Stimulated activated naive CD8-positive, alpha-beta T cell treated with anti-CD3 and anti-CD28 coated beads, Interleukin-15, amount 100 ng/mL, for 72 hours (primary cell): Measurements from ENCODE around the gene ZNF275.
A peak's percentile ranks its signal among the peaks of the same experiment; 100 is the strongest.
"Not testable (repeated sequence)": the region's sequence is repeated elsewhere in the genome, so short reads cannot be mapped to it uniquely, and the experiment has no call there.

Source experiments
- ATAC-seq: fragments of 150-1000 bp; cut with Tn5 transposase; 2 replicates; pipeline ENCODE4 v1.10.0; 2021; ENCODE audit warnings: mild to moderate bottlenecking, moderate library complexity
- DNase-seq, 2 donors: peaks; one replicate each; pipeline ENCODE4 v3.0.0; 2021 to 2022
- H3K27ac Mint-ChIP-seq, 2 donors: one replicate each; pipeline ENCODE4 v1.8.0; 2022; ENCODE audit warnings: mild to moderate bottlenecking in 2 of 2, mixed read lengths in 2 of 2, moderate library complexity in 2 of 2
- H3K27me3 Mint-ChIP-seq: one replicate; pipeline ENCODE4 v1.8.0; 2022; ENCODE audit warnings: mixed read lengths
- H3K4me1 Mint-ChIP-seq: one replicate; pipeline ENCODE4 v1.8.0; 2022; ENCODE audit warnings: mild to moderate bottlenecking, mixed read lengths
- H3K4me3 Mint-ChIP-seq, 2 donors: one replicate each; pipeline ENCODE4 v1.8.0; 2022; ENCODE audit warnings: mild to moderate bottlenecking in 2 of 2, mixed read lengths in 2 of 2, moderate library complexity in 1 of 2
- H3K9me3 Mint-ChIP-seq, 2 donors: one replicate each; pipeline ENCODE4 v1.8.0; 2022; ENCODE audit warnings: mixed read lengths in 2 of 2

ZNF275 gene

DNA sequence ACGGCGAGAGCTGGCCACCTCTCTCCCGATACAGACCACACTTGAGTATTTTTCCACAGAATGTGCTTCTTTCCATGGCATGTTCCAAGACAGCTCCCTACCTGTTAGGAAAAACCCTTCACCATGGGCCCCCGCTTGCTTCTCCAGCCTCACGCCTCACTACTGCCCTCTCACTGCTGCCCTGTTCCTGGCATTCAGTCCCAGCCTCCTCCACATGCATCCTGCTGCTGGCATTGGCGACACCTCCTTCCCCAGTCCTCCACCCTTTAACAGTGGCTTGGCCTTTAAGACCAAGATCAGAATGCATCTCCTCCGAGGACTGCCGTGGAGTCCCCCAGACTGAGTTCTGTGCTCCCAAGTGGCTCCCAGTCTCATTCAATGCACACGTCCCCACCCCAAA is 23.1 kb upstream of the ZNF275 start:
- ATAC-seq (no peak), DNase-seq (no peak)
- H3K27ac Mint-ChIP-seq: peak overlapping the region in 1 of 2 donors; percentile 33
- H3K27me3 Mint-ChIP-seq: no peaks in the 10 kb centered on the region
- no peaks in the 10 kb centered on the region for H3K4me1 Mint-ChIP-seq
- H3K9me3 Mint-ChIP-seq: no peaks in the 10 kb centered on the region
- H3K4me3 Mint-ChIP-seq: no peak overlapping the region

DNA sequence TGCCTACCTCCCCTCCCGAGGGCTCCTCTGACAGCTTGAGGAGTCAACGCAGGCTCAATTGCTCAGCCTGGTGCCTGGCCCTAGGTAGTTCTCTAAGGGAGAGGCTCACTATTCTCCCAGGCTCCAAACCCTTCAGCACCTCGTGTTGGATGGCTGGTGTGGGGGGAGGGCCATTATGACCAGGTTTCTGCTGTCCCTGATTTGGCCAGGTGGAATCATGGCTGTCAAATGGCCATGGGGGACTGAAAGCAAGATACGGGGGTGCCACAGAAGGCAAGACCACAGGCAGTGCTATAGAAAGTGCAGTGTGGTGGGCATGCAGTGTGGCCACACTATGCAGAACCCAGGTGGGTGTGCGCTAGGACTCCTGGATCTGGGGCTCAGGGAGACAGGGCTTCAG is 21.9 kb upstream of the ZNF275 start:
- H3K27me3 Mint-ChIP-seq: no peaks in the 10 kb centered on the region
- DNase-seq (no peak), ATAC-seq (no peak)
- H3K27ac Mint-ChIP-seq: no peak overlapping the region
- H3K4me3 Mint-ChIP-seq: no peak overlapping the region
- H3K9me3 Mint-ChIP-seq: no peaks in the 10 kb centered on the region
- H3K4me1 Mint-ChIP-seq: no peaks in the 10 kb centered on the region

DNA sequence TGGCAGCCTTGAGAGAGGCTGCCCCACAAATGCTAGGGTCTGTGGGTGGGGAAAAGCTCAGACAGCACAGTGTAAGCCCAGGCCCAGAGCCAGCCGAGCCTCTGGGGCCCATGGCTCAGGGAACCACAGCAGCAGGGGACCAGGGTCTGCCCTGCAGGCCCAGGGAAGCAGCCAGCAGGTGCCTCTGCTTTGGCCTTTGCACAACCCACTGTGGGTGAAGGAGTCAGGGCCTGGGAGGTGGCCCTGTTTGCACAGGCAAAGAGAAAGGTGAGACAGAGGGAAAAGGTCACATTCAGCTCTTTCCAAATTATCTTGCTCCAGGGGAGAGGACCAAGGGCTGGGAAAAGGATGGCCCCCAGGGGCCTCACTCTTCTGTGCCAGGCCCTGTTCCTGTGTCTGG is 21.1 kb upstream of the ZNF275 start:
- H3K4me1 Mint-ChIP-seq: no peaks in the 10 kb centered on the region
- H3K27me3 Mint-ChIP-seq: no peaks in the 10 kb centered on the region
- peak overlapping the region in 1 of 2 donors; percentile 34 for H3K27ac Mint-ChIP-seq

DNA sequence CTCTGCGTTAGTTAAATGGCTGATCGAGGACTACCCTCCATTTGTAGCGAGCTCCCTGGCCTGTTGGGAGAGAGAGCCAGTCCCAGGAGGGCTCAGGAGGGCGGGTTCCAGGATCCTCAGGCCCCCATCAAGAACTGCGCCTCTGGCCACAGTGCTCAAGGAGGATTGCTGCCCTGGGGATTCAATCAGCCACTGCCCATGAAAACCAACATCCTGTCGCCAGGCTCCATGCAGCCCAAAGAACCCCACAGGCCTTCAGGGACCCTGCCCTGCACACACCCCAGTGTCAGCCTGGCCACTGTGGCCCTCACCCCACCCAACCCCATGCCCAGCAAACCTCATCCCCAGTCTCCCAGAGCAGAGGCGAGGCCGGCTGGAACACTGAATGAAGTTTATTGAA is 16.6 kb upstream of the ZNF275 start:
- Mint-ChIP-seq H3K9me3 (no peaks in the 10 kb centered on the region), H3K27ac (no peak overlapping the region), H3K4me1 (no peaks in the 10 kb centered on the region), H3K4me3 (no peak overlapping the region), H3K27me3 (no peaks in the 10 kb centered on the region)
- no peak for DNase-seq
- no peak for ATAC-seq

More for the DNA sequence above, 21.1 kb upstream of the ZNF275 start:
- H3K9me3 Mint-ChIP-seq: no peaks in the 10 kb centered on the region
- DNase-seq (no peak), ATAC-seq (no peak)
- H3K4me3 Mint-ChIP-seq: no peak overlapping the region

DNA sequence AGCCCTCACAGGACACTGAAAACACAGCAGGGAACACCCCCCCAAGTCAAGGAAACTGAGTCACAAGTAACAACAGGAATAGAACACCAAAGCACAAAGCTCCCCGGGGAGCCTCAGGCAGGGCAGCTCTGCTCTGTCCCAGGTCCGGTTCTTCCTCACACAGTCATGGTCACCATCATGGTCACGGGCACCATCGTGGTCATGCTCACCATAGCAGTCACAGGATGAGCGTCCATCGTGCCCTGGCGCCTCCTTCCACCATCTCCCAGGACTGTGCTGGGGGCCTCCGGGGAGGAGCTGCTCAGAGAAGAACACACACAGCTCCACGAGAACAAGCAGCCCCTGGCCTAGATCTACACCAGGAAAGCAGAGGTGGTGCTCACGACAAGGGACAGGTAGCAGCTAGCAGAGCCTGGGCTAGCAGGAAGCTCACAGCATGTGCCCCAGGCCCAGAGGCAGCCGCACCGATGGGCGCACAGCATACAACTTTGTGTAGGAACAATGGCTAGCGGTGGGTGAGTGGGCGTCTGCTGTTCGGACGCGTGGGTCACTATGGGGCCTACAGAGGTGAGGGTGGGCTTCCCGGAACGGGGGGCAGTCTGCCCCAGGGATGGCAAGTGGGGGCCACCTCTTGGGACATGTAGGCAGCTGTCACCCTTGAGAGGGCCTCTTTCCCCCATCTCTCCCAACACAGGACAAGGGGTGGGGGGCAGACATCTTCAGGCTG is 15.8 kb upstream of the ZNF275 start:
- Mint-ChIP-seq H3K9me3 (no peaks in the 10 kb centered on the region), H3K4me1 (no peaks in the 10 kb centered on the region), H3K27me3 (no peaks in the 10 kb centered on the region), H3K27ac (peak overlapping the region in 1 of 2 donors; percentile 63), H3K4me3 (no peak overlapping the region)
- no peak for ATAC-seq
- no peak for DNase-seq

DNA sequence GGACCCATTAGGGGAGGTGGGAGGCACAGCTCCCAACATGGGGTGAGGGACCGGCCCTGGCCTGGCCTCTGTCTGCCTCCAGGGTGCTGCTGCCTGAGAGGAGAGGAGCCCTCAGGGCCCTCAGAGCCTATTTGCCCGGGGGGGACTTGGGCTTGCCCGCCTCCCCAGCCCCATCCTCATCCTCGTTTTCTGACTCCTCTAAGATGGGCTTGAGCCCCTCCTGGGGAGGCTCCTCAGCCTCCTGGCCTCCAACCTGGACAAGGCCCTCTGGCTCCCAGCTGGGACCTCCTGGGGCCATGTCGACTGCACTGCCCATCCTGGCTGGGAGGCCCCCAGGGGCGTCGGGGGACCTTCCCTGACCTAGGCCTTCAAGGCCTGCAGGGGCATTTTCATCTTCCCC is 15.1 kb upstream of the ZNF275 start:
- no peaks in the 10 kb centered on the region for H3K9me3 Mint-ChIP-seq
- H3K4me1 Mint-ChIP-seq: peaks cover 2% of the 10 kb centered on the region
- DNase-seq: no peak
- no peak overlapping the region for H3K27ac Mint-ChIP-seq
- H3K27me3 Mint-ChIP-seq: no peaks in the 10 kb centered on the region
- no peak overlapping the region for H3K4me3 Mint-ChIP-seq
- ATAC-seq: peak; percentile 30

DNA sequence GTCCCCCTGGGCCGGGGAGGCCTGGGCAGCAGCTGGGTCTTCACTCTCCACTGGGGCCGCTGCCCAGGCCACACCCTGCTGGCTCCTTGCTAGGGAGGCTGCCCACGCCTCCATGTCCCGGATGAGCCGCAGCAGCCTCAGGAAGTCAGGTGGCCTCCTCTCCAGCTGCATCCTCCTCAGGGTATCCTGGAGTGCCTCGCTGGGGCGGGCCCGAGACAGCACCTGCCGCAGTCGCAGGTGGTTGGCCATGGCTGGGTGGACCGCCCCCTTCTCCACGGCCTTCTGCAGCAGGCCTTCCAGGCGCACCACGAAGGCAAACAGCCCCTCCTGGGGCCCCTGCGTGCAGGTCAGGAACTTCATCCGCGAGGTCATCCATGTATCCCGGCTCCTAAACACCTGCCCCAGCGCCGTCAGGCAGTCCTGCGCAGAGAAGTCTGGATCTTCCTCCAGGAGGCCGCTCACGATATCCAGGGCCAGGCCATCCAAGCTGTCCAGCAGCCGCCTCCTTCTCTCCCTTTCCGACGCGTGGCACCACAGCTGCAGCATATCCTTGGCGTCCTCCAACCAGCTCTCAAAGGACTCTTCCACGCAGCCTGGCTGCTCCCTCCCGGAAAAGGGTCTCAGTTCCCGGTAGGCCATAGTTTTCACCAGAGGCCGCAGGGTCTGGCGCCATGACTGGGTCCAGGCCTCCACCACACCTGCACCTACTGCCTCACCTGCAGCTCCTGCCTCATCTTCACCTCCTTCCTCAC is 14.5 kb upstream of the ZNF275 start:
- no peak overlapping the region for H3K4me3 Mint-ChIP-seq

DNA sequence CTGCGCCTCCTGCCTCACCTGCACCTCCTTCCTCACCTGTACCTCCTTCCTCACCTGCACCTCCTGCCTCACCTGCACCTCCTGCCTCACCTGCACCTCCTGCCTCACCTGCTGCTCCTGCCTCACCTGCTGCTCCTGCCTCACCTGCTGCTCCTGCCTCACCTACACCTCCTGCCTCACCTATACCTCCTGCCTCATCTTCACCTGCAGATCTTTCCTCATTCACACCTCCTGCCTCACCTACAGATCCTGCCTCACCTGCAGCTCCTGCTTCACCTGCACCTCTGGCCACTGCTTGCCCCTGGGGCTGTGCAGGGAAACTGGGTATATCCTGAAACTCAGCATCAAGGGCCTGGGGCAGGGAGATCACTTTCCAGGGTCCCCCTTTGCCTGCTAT is 13.9 kb upstream of the ZNF275 start:
- not testable (repeated sequence) for ATAC-seq

More for the DNA sequence above, 14.5 kb upstream of the ZNF275 start:
- Mint-ChIP-seq H3K27ac (peak overlapping the region in 1 of 2 donors; percentile 78), H3K4me1 (peaks cover 6% of the 10 kb centered on the region), H3K27me3 (no peaks in the 10 kb centered on the region), H3K9me3 (no peaks in the 10 kb centered on the region)
- no peak for ATAC-seq
- no peak for DNase-seq

DNA sequence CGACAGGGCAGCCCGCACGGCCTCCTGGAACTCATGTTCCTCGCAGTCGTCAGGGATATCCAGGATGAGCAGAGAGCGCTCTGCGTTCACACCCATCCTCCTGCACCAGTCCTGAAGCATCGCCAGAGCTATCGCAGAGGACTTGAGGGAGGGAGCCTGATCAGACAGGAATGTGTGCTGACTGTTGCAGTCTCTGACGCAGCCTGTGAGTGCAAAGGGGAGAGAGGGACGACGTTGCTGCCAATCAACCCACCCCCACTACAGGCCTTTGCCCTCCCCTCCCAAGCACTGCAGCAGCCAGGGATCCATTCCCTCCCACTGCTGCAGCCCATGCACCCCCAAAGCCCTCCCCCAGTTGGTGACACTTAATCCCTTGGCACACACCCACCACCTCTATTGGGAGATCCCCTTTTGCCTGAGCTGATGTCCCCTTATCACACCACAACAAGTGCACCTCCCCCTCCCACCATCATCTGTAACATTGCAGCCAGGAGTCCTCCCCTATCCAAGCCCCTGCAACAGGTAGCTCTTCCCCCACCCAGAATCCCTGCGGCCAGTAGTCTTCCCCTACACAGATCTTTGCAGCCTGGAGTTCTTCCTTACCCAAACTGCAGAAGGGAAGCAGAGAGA is 13.3 kb upstream of the ZNF275 start:
- DNase-seq: no peak
- no peak overlapping the region for H3K4me3 Mint-ChIP-seq
- no peaks in the 10 kb centered on the region for H3K9me3 Mint-ChIP-seq
- H3K27me3 Mint-ChIP-seq: no peaks in the 10 kb centered on the region
- no peak overlapping the region for H3K27ac Mint-ChIP-seq
- ATAC-seq: no peak
- H3K4me1 Mint-ChIP-seq: peaks cover 6% of the 10 kb centered on the region

More for the DNA sequence above, 13.9 kb upstream of the ZNF275 start:
- not testable (repeated sequence) for H3K4me3 Mint-ChIP-seq, H3K9me3 Mint-ChIP-seq, H3K27me3 Mint-ChIP-seq, H3K27ac Mint-ChIP-seq, H3K4me1 Mint-ChIP-seq, DNase-seq

DNA sequence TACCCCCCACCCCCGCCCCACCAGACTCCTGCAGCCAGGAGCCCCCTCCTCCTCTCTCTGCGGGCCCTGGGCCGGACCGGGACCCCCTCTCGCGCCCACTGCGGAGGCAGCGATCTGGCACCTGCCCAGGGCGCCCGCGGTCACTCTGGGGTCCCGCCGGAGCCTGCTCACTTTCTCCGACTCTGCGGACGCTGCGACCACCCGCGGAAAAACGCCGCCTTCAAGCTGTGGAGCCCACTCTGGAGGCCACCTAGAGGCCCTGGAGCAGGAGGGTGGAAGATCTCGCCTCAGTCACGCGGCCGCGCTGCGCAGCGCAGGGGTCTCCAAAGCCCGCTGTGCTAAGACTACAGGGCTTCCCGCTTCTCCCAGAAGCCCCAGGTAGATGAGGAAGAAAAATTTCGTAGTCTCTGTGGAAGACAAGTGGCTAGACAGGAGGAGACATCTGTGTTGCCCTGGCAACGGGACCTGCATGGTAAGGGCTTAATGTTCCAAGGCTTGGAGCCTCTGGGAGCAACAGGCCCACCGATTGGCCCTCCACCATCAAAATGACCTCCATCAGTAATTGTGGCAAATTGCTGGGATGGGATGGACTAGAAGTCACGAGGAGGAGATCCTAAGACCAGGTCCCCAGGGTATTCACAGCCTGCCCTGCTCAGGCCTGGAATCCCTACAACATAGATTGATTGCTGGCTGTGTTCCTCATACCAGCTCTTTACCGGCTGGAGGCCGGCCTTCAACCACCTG is 12.4 kb upstream of the ZNF275 start, which contains the start of gene PNMA6F:
PNMA6F (minus strand) TSS at position 387 of the 744 bp plus-strand sequence. CDS start 1,093 bp downstream, outside the sequence.
- H3K4me3 Mint-ChIP-seq: no peak within 1 kb of the TSS
- DNase-seq (no peak), ATAC-seq (no peak)
- no peaks in the 10 kb centered on the region for H3K9me3 Mint-ChIP-seq
- H3K4me1 Mint-ChIP-seq: peaks cover 6% of the 10 kb centered on the region
- H3K27me3 Mint-ChIP-seq: no peaks in the 10 kb centered on the region
- no peak within 1 kb of the TSS for H3K27ac Mint-ChIP-seq

DNA sequence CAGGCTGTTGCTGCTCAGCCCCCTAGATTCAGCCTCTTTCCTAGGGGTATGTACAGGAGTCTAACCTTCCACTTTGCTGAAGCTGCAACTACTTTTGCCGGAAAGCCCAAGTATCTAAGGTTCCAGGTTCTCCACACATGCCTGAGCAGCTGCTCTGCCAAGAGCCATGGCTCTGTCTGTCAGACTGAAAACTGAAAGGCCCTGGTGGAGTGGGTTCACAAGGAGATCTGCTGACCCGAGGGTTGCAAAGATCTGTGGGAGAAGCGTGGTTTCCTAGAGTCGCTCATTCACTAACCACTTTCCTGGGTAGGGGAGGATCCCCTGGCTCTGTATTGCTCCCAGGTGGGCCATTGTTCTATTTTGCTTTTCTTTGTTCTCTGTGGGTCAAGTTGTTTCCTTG is 6.4 kb upstream of the ZNF275 start:
- H3K27me3 Mint-ChIP-seq: no peaks in the 10 kb centered on the region

DNA sequence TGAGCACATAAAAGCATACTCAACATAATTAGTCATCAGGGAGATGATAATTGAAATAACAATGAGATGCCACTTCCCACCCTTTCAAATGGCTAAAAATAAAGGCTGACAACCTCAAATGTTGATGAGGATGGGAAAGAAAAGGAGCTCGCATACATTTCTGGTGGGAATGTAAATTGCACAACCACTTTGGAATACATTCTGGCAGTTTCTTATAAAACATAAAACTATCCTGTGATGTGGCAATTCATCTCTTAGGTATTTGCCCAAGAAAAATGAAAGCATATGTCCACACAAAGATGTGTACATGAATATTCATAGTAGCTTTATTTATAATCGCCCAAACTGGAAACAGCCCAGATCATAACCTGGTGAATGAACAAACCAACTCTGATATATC is 687 bp upstream of the ZNF275 start:
- H3K4me1 Mint-ChIP-seq: peaks cover 35% of the 10 kb centered on the region
- no peak overlapping the region for H3K27ac Mint-ChIP-seq
- H3K27me3 Mint-ChIP-seq: no peaks in the 10 kb centered on the region
- no peak for DNase-seq
- ATAC-seq: no peak
- no peaks in the 10 kb centered on the region for H3K9me3 Mint-ChIP-seq
- peak overlapping the region; percentile 93 to 96 for H3K4me3 Mint-ChIP-seq

More for the DNA sequence above, 6.4 kb upstream of the ZNF275 start:
- no peak for DNase-seq
- Mint-ChIP-seq H3K4me3 (no peak overlapping the region), H3K27ac (no peak overlapping the region), H3K9me3 (no peaks in the 10 kb centered on the region), H3K4me1 (peaks cover 6% of the 10 kb centered on the region)
- ATAC-seq: no peak

DNA sequence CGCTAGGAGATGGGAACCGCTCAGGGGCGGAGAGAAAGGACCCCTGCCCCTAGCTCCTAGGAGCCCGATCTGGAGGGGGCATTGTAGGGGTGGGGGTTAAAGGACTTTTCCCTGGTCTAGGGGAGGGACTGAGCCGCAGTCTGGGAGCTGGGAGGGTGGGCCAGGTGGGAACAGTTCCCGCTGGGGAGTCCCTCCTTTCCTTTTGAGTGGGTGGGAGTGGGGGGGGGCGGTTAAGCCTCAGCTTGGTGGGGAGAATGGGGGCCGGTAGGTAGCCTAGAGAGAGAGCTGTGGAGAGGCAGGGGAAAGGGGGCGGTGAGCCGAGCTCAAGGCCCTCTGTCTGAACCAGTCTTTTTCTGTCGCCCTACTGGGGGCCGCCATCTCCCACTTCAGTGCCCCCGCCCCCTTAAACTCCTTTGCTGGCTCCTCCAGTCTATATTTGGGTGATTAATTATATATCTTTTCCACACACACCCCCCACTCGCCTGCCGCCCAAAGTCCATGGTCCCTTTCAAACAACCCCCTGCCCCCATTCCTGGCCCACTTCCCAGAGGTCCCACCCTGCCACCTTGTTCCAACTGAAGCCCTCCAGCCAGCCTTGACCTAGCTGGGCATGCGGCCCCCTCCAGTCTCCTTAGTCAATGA is 822 bp downstream of the ZNF275 start:
- H3K27ac Mint-ChIP-seq: peak overlapping the region; percentile 90 to 93
- H3K27me3 Mint-ChIP-seq: no peaks in the 10 kb centered on the region
- DNase-seq (no peak), ATAC-seq (no peak)
- H3K4me3 Mint-ChIP-seq: peak overlapping the region; percentile 93 to 96
- peaks cover 50% of the 10 kb centered on the region for H3K4me1 Mint-ChIP-seq
- no peaks in the 10 kb centered on the region for H3K9me3 Mint-ChIP-seq

DNA sequence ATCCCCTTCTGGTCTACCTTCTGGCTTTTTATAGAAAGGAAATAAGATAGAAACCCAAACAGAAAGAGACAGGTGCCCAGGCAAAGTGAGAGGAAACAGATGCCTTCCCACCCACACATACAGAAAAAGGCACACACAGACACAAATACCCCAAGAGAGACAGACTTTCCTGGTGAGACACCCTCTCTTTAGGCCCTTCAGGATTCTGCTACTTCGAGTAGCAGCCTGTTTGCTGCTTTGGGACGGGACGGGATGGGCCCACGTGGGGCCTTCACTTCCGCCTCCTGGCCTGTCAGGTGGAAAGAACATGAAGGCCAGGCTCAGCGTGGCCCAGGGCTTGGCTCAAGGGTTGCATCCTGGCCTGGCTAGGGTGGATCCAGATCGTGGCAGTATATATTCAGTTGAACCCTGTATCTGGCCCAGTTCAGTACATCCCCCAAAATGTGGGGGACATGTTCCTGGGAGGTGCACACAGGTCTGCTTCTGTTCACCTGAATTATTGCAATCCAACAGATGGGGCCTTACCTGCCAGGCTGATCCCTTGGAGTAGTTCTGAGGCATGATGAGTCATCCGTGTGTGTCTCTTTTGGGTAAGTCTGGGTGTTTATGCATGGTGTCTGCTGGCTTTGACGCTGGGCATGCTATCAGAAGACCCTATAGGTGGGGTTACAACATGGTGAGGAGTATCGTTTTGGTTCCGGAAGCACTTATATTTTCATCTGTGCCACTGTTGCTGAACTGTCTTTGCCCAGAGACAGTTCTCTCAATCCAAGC is 2.4 kb downstream of the ZNF275 start:
- DNase-seq: no peak
- peak; percentile 14 for ATAC-seq
- H3K4me1 Mint-ChIP-seq: peaks cover 65% of the 10 kb centered on the region

More for the DNA sequence above, 2.4 kb downstream of the ZNF275 start:
- Mint-ChIP-seq H3K4me3 (peak overlapping the region; percentile 93 to 96), H3K27ac (peak overlapping the region; percentile 72 to 80), H3K9me3 (peaks cover 0 to 5% of the 10 kb centered on the region in 2 donors), H3K27me3 (no peaks in the 10 kb centered on the region)
